Central memory CD4-positive, alpha-beta T cell (primary cell): Measurements from ENCODE around the gene DYNC2LI1.

Experiments used
- DNase-seq: peaks from one replicate; pipeline ENCODE4 v3.0.0; 2022

The DYNC2LI1 gene

DNA sequence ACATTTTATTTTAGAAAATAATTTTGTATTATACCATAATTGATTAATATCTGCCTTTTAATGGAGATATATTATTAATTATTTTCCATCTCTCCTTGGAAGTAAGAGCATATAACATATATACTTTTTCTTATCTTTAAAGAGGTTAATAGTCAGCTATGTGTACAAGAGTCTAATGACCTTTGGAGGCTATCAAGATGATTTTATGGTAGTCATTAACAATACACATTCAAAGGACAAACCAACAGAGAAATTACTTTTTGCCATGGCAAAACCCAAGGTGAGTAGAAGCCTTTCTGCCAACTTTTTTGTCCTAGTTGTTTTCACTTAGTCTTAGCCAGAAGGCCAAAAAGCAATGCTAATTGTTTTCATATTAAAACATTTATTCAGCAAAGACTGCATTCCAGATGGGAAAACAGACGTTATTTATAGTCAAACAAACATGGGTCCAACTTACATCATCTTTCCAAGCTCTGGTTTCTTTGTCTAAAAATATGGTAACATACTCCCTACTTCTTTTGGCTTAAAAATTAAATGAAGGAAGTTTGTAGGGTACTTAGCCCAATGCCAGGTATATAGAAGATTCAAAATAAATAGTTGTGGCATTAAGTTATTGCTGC, 9.6 kb upstream of the DYNC2LI1 start:
- DNase-seq, result no peak

DNA sequence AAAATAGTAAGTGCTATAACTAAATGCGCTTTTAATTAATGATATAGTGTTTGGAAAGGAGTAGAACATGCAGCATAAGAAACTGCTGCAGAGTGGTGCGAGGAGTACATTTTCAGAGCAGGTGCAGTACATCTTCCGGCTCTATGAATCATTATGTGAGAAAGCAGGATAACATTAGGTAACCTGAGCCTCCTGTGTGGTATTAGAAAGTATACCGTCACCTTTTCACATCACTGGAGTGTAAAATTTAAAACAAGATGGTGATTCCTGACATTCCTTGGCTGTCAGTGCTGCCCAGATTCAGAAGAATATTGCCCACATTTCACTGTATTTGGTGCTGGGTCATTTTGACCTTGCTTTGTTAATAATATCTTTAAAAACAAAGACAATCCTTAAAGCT, 7.8 kb upstream of the DYNC2LI1 start:
- DNase-seq, result no peak

DNA sequence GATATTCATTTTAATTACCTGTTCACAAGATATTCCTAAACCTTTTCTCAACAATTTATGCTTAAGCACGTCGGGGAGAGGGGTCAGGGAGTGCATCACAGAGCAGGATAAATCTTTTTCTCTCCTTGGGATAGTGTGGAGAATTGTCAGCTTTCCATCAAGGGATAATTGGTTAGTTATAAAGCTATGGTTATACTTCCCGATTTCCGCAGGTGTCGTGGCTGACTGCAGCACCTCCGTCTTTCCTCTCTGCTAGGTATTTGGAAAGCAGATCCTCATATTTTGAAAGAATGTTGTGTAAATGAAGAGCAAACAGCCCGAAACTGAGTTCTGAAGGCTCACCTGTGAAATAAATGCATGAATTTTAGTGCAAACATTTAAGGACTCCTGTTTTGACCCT, 778 bp downstream of the DYNC2LI1 start:
- DNase-seq, result no peak

DNA sequence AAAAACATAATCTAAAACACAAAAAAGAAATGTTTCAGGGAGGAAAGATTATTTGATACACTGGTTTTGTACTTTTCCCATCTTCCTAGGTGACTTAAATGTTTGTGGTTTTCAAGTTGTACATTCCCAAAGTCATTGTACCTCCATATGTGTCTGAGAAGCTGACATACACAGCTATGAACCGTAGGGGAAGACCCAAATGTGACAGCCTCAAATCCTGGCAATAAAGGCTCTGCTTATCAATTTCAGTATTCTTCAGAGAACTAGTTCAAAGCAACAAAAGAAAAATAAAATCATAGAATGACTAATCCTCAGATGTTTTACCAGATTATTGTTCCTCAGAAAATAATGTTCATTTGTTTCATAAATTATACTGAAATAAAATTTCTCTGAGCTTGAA, 2.5 kb downstream of the DYNC2LI1 start:
- no peak for DNase-seq

DNA sequence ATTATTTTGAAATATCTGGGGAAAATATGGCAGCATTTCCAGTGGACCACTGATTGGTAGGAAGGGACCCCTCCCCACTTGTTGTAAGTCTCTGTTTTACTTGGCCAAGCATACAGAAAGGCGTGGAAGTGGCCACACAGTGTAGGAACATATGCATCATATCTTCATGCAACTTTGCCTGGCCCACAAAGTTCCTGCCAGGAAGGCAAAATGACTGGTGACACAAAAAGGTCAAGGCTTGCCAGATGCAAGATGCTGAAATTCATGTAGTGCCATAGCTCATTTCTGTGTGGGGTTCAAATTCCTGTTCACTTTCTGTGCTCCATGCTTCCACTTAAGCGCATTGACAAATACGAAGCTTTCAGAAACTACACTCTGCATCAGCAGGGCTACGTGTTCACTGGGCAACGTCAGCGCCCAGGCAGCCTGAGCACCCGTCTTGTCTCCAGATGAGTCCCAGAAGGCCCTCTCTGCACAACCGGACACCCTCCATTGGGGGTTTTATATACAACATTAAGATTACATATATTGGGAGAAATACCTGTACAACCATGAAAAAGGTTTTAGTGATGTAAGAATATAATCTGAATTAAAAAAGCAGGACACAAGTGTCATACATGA, 3.6 kb downstream of the DYNC2LI1 start:
- no peak for DNase-seq

DNA sequence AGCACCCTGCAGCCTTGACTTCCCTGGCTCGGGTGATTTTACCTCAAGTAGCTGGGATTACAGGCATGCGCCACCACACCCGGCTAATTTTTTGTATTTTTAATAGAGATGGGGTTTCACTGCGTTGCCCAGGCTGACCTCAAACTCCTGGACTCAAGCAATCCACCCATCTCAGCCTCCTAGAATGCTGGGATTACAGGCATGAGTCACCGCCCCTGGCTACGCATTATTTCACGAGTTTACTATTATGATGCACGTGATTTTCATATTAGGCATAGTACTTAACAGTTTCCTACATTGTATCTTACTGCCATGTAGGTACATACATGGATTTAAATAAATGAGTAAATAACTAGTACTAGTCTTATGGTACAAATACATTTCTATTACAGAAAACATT, 4.4 kb downstream of the DYNC2LI1 start:
- no peak for DNase-seq

DNA sequence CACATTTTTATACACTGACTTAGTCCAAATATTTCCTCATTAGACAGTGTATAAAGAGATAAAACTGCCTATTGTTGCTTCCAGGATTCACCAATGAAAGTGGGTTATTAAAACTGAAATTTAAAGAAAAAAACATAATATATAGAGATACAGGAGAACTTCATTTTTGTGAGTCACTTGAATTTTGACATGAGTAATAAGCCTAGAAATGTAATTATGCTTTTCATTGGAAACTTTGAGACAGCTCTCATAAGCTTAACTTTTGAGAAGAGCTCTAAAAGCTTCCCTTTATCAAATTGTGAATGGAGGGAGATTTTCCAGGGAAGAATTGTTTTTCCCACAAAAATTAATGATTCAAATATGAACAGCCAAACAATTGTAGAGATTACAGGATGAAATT, 14.1 kb downstream of the DYNC2LI1 start:
- DNase-seq, result no peak

DNA sequence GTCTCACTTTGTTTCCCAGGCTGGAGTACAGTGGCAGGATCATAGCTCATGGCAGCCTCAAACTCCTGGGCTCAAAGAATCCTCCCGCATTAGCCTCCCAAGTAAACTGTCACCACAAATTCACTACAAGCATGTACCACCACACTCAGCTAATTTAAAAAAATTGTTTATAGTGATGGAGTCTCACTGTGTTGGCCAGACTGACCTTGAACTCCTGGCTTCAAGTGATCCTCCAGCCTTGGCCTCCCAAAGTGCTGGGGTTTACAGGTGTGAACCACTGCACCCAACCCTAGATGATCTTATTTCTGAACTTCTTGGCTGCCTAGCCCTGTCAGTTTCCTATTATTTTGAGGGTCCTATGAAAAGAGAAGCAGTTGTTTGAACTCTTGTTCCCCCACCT, 14.8 kb downstream of the DYNC2LI1 start:
- DNase-seq, result no peak

DNA sequence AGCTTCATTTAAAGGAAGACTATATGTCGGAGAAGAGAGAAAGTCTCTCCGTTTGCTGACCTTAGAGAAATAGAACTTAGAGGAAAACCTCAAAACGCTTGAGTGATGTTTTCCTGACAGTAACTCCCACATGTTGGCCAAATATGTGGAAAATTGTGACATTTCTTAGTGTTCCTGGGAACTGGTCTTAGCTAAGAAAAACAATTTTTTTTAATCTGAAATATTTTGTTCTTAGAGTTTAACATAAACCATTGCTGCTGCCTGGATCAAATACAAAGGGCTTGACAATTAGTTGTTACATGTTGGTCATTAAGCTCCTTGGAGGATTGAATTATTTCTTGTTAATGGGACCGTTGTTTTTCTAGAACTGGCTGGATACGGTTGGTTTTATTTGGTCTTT, 16.3 kb downstream of the DYNC2LI1 start:
- no peak for DNase-seq

DNA sequence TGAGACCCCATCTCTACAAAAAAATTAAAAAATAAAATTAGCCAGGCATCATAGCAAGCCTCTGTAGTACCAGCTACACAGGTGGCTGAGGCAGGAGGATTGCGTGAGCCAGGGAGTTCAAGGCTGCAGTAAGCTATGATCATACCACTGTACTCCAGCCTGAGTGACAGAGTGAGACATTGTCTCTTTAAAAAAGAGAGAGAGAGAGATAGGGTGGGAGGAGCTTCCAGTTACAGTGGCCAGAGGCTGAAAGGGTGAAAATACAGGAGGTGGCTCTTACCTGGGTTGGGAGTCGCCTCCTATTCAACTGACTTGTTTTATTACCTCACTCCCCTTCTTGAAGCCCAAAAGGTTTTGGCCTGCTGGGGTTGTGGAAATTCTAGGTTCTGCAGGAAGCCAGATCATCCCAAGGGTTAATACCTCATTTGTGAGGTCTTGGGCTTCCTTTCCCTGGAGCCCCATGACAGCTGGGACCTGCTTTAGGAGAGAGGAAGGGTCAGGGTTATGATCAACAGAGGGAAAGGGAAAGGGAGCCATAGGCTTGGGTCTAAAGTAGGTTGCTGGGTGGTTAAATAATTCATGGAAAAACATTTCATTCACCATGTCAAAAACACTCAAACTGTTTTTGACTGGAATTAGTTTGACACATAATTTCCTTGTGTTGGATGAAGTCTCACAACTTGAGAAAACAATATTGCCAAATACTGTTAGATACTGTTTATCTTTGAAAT, 17.4 kb downstream of the DYNC2LI1 start:
- DNase-seq, result no peak

DNA sequence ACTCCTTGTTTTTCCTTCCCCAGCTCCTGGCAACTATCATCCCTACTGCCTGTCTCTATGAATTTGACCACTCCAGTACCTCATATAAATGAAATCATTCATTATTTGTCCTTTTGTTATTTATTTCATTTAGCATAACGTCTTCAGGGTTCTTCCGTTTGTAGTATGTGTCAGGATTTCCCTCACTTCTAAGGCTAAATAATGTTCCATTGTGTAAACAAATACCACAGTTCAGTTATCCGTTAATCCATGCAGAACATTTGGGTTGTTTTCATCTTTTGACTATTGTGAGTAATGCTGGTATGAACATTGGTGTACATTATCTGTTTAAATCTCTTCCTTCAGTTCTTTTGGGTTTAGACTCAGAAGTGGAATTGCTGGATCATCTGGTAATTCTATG, 18.8 kb downstream of the DYNC2LI1 start:
- no peak for DNase-seq

DNA sequence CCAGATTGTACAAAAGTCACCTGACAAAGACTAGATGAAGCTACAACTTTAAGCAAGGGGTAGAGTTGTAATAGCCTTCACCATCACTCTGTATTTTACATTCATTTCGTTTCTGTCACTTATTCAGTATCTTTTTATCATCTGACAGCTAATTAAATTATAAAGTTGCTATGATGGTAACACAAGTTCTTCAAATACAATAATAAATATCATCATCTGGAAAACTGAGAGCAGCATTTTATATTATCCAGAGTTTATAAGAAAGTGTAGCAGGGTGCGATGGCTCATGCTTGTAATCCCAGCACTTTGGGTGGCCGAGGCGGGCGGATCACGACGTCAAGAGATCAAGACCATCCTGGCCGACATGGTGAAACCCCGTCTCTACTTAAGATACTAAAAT, 21.1 kb downstream of the DYNC2LI1 start:
- no peak for DNase-seq

DNA sequence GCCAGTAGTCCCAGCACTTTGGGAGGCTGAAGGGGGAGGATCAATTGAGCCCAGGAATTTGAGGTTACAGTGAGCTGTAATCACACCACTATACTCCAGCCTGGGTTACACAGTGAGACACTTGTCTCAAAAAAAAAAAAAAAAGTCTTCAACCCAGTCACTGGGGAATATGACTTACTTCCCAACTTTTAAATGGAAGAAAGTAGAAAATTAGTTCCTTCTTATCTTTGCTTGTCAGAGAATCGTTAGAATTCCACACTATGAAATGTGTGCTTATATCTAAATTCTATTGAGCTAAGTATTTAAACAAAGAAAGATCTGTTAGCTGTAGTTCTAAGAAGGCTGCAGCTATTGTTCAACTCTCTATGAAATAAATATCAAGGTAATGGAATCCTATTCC, 22.4 kb downstream of the DYNC2LI1 start:
- DNase-seq, result no peak

DNA sequence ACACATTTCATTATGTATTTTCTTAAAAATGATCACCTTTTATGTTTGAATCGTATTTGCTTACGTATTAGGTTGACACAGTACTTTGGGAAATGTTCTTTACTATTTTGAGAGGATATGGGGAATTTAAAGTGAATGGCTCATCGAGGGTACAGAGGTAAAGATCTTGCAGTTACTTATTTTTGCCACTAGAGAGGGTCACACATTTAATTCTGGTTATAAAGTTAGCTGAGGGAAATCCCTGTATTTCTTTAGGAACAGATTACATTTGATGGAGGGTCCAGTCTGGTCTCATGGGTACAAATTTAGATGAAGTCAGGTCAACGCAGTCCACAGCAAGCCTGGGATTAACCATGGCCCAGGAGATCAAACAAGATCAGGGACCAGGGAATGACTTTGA, 24.5 kb downstream of the DYNC2LI1 start:
- no peak for DNase-seq

DNA sequence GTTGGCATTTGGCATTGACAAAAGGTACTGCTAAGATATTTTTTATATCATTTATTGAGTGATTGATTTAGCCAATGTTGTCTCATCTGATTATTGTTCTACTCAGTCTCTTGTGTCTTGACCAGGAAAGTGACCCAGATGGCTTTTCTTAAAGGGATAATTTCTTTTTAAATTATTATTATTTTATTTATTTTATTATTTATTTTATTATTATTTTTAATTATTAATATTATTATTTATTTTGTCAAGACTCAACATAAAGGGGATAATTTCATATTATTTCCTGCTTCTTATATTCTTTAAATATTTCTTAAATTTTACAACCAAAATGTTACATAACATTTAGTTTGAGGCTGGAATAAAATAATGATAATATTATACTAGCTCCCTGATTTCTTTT, 27.1 kb downstream of the DYNC2LI1 start:
- DNase-seq, result no peak

DNA sequence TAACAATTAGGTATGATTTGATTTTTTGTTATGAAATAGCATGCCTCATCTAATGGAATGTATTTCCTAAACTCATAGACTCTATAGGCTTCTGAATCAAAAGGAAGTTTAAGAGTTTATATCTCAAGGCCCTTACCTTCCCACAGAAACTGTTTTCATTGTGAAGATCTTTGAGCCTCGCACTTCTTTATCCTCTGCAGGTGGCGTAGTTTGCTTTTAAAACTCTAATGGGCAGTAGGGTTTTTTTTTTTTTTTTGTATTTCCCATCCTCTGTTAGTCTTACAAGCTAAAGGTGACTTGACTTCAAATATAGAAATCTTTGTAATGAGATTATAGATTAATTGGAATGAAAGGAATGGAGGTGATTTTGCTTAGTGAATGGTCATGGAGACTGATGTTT, 28.3 kb downstream of the DYNC2LI1 start:
- no peak for DNase-seq

DNA sequence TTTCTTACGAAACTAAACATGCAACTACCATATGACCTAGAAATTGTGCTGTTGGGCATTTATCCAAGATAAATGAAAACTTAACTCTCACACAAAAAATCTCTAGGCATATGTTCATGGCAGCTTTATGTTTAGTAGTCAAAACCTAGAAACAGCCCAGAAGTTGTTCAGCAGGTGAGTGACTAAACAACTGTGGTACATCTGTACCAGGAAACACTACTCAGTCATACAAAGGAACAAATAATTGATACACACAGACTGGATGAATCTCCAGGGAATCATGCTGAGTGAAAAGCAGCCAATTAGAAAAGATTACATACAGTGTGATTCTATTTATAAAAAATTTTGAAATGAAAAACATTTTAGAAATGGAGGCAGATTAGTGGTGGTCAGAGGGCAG, 29.3 kb downstream of the DYNC2LI1 start:
- no peak for DNase-seq

DNA sequence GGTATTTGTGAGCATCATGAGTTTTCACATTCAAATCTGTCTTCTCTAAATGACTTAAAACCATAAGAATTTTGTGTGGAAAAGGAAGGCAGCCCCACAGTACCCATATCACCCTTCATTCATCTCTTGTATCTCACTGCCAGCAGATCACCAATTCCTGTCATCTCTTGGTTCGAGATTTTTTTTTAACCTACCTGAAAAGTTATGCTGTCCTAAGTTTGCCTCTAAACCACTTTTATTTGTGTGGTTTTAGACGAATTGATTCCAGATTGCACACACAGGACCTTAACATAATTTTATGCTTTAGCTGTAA, 32.8 kb downstream of the DYNC2LI1 start:
- no peak for DNase-seq

DNA sequence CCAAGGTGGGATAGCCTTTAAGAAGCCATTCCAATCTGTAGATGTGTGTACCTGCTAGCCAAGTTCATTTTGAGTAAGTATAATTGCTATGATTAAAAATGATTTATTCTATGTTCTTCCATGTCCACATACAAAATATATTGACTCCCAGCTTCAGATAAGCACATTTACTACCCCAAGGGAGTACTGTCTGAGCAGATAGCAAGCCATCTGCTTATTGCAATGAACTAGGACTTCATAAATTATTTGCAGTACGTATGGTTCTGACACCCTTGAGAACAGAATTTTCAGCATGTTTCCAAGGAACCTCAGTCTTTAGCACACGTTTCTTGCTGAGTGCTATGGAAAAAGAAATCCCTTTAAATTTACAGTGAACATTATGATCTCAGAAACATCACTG, 36.6 kb downstream of the DYNC2LI1 start:
- no peak for DNase-seq

DNA sequence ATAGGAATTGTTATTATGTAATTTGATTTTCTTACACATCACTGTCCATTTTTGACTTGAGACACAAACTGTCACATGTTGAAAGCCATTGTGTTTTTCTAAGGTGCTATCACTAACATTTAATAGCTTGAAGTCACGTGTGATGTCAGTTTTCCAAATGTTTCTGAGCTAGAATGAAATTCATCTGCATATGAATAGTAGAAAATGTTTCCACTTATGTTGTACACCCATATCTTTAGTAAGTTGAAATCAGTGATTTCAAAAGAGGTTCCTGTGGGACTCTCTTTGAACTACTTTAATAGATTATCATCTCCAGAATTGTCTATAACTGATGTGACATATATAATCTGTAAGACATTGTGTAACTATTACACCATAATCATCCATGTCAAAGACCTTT, 37.0 kb downstream of the DYNC2LI1 start:
- no peak for DNase-seq

DNA sequence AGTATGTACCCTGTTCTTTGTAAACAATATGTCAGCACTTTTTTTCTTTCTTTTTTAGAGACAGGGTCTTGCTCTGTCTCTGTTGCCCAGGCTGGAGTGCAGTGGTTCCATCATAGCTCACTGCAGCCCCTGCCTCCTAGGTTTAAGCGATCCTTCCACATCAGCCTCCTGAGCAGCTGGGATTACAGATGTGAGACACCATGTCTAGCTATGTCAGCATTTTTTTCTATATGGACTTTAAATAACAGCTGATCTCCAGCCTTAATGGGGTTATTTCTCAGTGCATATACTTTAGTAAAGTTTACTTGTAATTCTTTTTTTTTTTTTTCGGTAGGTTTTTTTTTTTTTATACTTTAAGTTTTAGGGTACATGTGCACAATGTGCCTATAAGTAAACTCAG, 38.2 kb downstream of the DYNC2LI1 start:
- no peak for DNase-seq

DNA sequence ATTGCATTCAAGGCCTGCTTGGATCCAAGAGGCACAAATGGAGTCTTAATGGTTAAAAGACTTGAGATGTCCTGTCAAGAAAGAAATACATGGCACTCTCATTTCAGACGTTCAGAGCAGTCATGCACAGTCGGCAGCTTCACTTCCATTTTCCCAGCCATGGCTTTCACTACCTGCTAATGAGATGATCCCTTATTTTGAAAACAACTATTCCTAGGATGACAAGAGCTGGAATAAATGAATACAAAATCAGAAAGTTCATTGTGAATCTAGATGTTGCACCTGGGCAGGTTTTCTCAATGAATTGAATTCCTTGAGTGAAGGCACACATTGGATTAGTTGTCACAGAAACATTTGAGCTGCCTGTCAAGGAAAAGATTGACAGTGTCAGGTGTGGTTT, 39.1 kb downstream of the DYNC2LI1 start:
- DNase-seq, result no peak

DNA sequence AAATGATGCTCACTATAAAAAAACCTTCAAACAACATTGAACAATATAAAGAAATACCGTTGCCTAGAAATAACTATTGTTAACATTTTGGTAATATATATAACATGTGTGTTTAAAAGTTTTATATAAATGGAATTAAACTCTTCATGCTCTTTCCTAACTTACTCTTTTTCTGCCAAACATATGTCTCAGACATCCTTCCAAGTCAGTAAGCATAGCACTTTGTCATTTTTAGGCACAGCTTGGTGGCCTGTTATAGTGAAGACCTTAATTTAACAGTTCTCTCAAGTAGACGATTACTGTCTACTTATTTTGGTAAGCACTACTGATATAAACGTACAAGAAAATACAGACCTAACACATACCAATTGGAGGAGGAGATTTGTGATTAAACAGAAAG, 40.9 kb downstream of the DYNC2LI1 start:
- DNase-seq, result no peak

DNA sequence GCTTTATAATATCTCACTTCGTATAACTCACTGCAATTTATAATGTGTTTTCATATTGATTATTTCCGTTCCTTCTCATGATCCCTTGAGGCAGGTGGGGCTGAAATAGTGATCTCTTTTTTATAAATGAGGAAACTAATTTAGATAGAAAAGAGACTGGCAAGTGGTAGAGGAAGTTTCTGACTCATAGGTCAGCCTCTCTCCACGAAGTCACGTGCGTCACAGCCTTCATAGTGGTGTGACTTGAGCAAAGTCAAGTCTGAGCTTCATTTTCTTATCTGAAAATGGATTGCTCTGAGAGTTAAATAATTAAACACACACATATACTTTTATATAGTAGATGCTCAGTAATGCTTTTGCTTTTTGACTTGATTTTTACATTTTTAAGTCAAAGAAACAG, 44.9 kb downstream of the DYNC2LI1 start:
- no peak for DNase-seq
